Adrenal gland (tissue), 5 donors: ENCODE measurements around the gene RELN.

Experiments used
- POLR2A ChIP-seq, 2 donors: fragments of 450-650 bp; IDR thresholded peaks; one replicate each; pipeline ENCODE4 v1.6.1; 2017; ENCODE audit warnings: antibody characterized with exemption in 2 of 2, mild to moderate bottlenecking in 2 of 2, moderate library complexity in 1 of 2
- TF ChIP-seq, protein P1 (sequence below), 6 experiments: fragments of 450-650 bp in 4 of 6; fragments of 200-600 bp in 2 of 6; sonication (generic) in 1 of 6; IDR thresholded peaks; 1 replicate in 5 of 6; 2 replicates in 1 of 6; pipeline versions ENCODE4 v1.5.1 to v1.8.0; 2016 to 2021; ENCODE audit warnings: antibody characterized with exemption in 6 of 6, mild to moderate bottlenecking in 2 of 6, moderate library complexity in 1 of 6
- donor health status: DM: no; HTN: no; CAD: no.

DNA sequence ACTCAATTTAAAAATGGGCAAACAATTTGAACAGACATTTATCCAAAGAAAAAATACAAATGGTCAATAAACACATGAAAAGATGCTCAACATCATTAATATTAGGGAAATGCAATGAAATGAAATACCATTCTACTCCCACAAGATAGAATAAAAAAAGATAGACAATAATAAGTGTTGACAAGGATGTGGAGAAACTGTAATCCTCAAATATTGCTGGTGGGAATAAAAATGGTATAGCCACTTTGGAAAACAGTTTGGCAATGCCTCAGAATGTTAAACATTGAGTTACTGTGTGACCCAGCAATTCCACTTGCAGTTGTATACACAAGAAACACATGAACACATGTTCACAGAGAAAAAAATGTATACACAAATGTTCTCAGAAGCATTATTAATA is 197.6 kb downstream of the RELN start:
- TF ChIP-seq, protein P1, sequence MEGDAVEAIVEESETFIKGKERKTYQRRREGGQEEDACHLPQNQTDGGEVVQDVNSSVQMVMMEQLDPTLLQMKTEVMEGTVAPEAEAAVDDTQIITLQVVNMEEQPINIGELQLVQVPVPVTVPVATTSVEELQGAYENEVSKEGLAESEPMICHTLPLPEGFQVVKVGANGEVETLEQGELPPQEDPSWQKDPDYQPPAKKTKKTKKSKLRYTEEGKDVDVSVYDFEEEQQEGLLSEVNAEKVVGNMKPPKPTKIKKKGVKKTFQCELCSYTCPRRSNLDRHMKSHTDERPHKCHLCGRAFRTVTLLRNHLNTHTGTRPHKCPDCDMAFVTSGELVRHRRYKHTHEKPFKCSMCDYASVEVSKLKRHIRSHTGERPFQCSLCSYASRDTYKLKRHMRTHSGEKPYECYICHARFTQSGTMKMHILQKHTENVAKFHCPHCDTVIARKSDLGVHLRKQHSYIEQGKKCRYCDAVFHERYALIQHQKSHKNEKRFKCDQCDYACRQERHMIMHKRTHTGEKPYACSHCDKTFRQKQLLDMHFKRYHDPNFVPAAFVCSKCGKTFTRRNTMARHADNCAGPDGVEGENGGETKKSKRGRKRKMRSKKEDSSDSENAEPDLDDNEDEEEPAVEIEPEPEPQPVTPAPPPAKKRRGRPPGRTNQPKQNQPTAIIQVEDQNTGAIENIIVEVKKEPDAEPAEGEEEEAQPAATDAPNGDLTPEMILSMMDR (IDR thresholded peaks at IDR 0.05): no peak
- no peak for TF ChIP-seq POLR2A (IDR thresholded peaks at IDR 0.05)
